Smooth muscle cell (in vitro differentiated cells): Measurements from ENCODE around the gene SPEN. TPM values are rescaled to one million over a fixed set of nuclear protein-coding genes. Genes with fewer than 3 reads are reported as not detected.

ENCODE experiments used
- DNase-seq: peaks from one replicate; lab custom pipeline; 2025; ENCODE audit not compliant: unreplicated experiment; lab: John Stamatoyannopoulos, UW
- H2AFZ ChIP-seq: fragments of 200-600 bp; sonication (generic); 2 replicates; pipeline ENCODE4 v1.6.0; 2016; ENCODE audit warnings: antibody characterized with exemption, low read depth, mild to moderate bottlenecking
- H3F3A ChIP-seq: fragments of 200-600 bp; sonication (generic); 2 replicates; pipeline ENCODE4 v1.6.0; 2017; ENCODE audit warnings: antibody characterized with exemption, low read depth
- H3K27ac ChIP-seq: fragments of 200-600 bp; sonication (generic); 2 replicates; pipeline ENCODE4 v1.5.1; 2016; ENCODE audit warnings: low read depth, mild to moderate bottlenecking
- H3K27me3 ChIP-seq: fragments of 200-600 bp; sonication (generic); 2 replicates; pipeline ENCODE4 v1.6.1; 2016; ENCODE audit warnings: low read depth, mild to moderate bottlenecking
- H3K36me3 ChIP-seq: fragments of 200-600 bp; sonication (generic); 2 replicates; pipeline ENCODE4 v1.5.1; 2016; ENCODE audit warnings: low read depth
- H3K4me1 ChIP-seq: fragments of 200-600 bp; sonication (generic); 2 replicates; pipeline ENCODE4 v1.5.1; 2016; ENCODE audit warnings: low read depth
- H3K4me2 ChIP-seq: fragments of 200-600 bp; sonication (generic); 2 replicates; pipeline ENCODE4 v1.6.0; 2016; ENCODE audit warnings: mild to moderate bottlenecking
- H3K4me3 ChIP-seq: fragments of 200-600 bp; sonication (generic); 2 replicates; pipeline ENCODE4 v1.5.1; 2016; ENCODE audit warnings: mild to moderate bottlenecking
- H3K79me2 ChIP-seq: fragments of 200-600 bp; sonication (generic); 2 replicates; pipeline ENCODE4 v1.6.0; 2016; ENCODE audit warnings: low read depth, mild to moderate bottlenecking
- H3K9ac ChIP-seq: fragments of 200-600 bp; sonication (generic); 2 replicates; pipeline ENCODE4 v1.6.0; 2016; ENCODE audit warnings: low read depth
- H3K9me3 ChIP-seq: fragments of 200-600 bp; sonication (generic); replicated peaks from 2 replicates; pipeline ENCODE4 v1.5.1; 2016; ENCODE audit warnings: low read depth
- H4K20me1 ChIP-seq: fragments of 200-600 bp; sonication (generic); 2 replicates; pipeline ENCODE4 v1.6.0; 2016; ENCODE audit warnings: low read depth
- CTCF ChIP-seq: fragments of 200-600 bp; sonication (generic); IDR thresholded peaks from 2 replicates; pipeline ENCODE4 v1.5.1; 2017; ENCODE audit warnings: borderline replicate concordance, mild to moderate bottlenecking, antibody characterized with exemption; ENCODE audit not compliant: insufficient read depth, poor library complexity, severe bottlenecking
- WGBS: methylation state at CpG from one replicate; pipeline ENCODE4 v1.1.7; 2016; ENCODE audit warnings: low lambda C conversion rate; 5-methylcytosine and 5-hydroxymethylcytosine counted together
- polyA plus RNA-seq: library from polyadenylated mRNA; unstranded; fragments of >200 nt; fragmentation: Nextera tagmentation; extraction: Ambion mirVana; gene quantifications from 2 replicates; pipeline ENCODE4 v1.2.1, GENCODE V29; 2016
- total RNA-seq: library from RNA; depleted of rRNA; stranded (reverse); fragments of >200 nt; gene quantifications from 2 replicates; pipeline ENCODE4 v1.2.3, GENCODE V29; 2014

Gene SPEN
- total and polyA plus RNA-seq, 2 experiments from 2014 or later: 10.6 to 28.7 TPM

DNA sequence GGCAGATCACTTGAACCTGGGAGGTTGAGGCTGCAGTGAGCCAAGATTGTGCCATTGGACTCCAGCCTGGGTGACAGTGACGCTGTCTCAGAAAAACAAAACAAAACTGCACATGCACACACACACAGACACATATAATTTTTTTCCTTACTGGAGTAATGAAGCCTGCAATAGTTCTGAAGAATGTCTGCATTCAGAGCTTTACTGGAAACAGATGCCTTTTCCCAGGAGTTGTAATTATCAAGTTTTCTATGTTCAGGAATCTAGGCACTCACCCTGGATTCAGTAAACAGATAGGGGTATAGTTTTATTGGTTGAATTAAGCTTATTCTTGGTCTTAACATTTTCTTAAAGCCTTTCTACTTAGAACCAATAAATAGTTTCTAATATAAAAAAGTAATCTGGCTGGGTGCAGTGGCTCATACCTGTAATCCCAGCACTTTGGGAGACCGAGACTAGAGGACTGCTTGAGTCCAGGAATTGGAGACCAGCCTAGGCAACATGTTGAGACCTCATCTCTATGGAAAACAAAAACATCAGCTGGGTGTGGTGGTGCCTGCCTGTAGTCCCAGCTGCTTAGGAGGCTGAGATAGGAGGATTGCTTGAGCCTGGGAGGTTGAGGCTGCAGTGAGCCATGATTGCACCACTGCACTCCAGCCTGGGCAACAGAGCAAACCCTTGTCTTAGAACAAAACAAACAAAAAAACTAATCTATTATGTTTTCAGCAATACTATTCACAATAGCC, 15.8 kb downstream of the SPEN start:
- Histone ChIP-seq H3K9me3 (no peaks in the 10 kb centered on the region), H3K79me2 (peaks cover 96% of the 10 kb centered on the region), H2AFZ (no peak overlapping the region), H3K4me1 (no peaks in the 10 kb centered on the region), H3F3A (no peaks in the 10 kb centered on the region), H3K9ac (no peak overlapping the region), H3K36me3 (no peaks in the 10 kb centered on the region), H3K4me2 (no peak overlapping the region), H4K20me1 (peaks cover 89% of the 10 kb centered on the region), H3K4me3 (no peak overlapping the region), H3K27me3 (no peaks in the 10 kb centered on the region), H3K27ac (no peak overlapping the region)
- WGBS: 83% methylated on average over 2 of the region's 2 CpGs
- no peak for TF ChIP-seq CTCF
- DNase-seq: no peak

GRCh38 chr1:15866721-15867201, 19.3 kb downstream of the SPEN start:
- 97% methylated on average over 3 of the region's 3 CpGs for WGBS
- H3K27ac ChIP-seq: no peak overlapping the region

GRCh38 chr1:15867288-15867687, 19.8 kb downstream of the SPEN start:
- Histone ChIP-seq H3F3A (no peaks in the 10 kb centered on the region), H3K4me3 (no peak overlapping the region)
- no peak for TF ChIP-seq CTCF

More at GRCh38 chr1:15866721-15867201, 19.3 kb downstream of the SPEN start:
- no peak for TF ChIP-seq CTCF
- no peak overlapping the region for H2AFZ ChIP-seq
- H3K9me3 ChIP-seq: no peaks in the 10 kb centered on the region
- H3K36me3 ChIP-seq: no peaks in the 10 kb centered on the region
- no peaks in the 10 kb centered on the region for H3K27me3 ChIP-seq
- H3K4me1 ChIP-seq: no peaks in the 10 kb centered on the region
- H3K9ac ChIP-seq: no peak overlapping the region
- H3K79me2 ChIP-seq: peaks cover 100% of the 10 kb centered on the region
- no peak overlapping the region for H3K4me3 ChIP-seq
- no peak for DNase-seq
- no peaks in the 10 kb centered on the region for H3F3A ChIP-seq
- no peak overlapping the region for H3K4me2 ChIP-seq
- peaks cover 96% of the 10 kb centered on the region for H4K20me1 ChIP-seq

GRCh38 chr1:15869413-15869812, 21.9 kb downstream of the SPEN start:
- Histone ChIP-seq H3F3A (no peaks in the 10 kb centered on the region), H3K4me1 (no peaks in the 10 kb centered on the region), H4K20me1 (peaks cover 96% of the 10 kb centered on the region), H3K4me3 (no peak overlapping the region), H3K27ac (no peak overlapping the region), H3K9me3 (no peaks in the 10 kb centered on the region), H3K27me3 (no peaks in the 10 kb centered on the region), H3K36me3 (peaks cover 8% of the 10 kb centered on the region), H3K9ac (no peak overlapping the region), H3K79me2 (peaks cover 100% of the 10 kb centered on the region), H3K4me2 (no peak overlapping the region), H2AFZ (no peak overlapping the region)
- no peak for TF ChIP-seq CTCF
- 99% methylated on average over 2 of the region's 2 CpGs for WGBS
- DNase-seq: no peak

More at GRCh38 chr1:15867288-15867687, 19.8 kb downstream of the SPEN start:
- no peak overlapping the region for H3K4me2 ChIP-seq
- H3K9ac ChIP-seq: no peak overlapping the region
- H3K4me1 ChIP-seq: no peaks in the 10 kb centered on the region
- peaks cover 100% of the 10 kb centered on the region for H3K79me2 ChIP-seq
- no peaks in the 10 kb centered on the region for H3K27me3 ChIP-seq
- H3K9me3 ChIP-seq: no peaks in the 10 kb centered on the region
- no peak overlapping the region for H3K27ac ChIP-seq
- 95% methylated on average over 3 of the region's 3 CpGs for WGBS
- no peak for DNase-seq
- H4K20me1 ChIP-seq: peaks cover 96% of the 10 kb centered on the region
- no peaks in the 10 kb centered on the region for H3K36me3 ChIP-seq
- no peak overlapping the region for H2AFZ ChIP-seq
